ENCODE measurements around the gene TMEM45A. TPM values are rescaled to one million over a fixed set of nuclear protein-coding genes. Genes with fewer than 3 reads are reported as not detected.
A peak's percentile ranks its signal among the peaks of the same experiment; 100 is the strongest.

The TMEM45A gene
- total RNA-seq, 4 donors from 2014 or later: 189 to 746 (median 494) TPM

DNA sequence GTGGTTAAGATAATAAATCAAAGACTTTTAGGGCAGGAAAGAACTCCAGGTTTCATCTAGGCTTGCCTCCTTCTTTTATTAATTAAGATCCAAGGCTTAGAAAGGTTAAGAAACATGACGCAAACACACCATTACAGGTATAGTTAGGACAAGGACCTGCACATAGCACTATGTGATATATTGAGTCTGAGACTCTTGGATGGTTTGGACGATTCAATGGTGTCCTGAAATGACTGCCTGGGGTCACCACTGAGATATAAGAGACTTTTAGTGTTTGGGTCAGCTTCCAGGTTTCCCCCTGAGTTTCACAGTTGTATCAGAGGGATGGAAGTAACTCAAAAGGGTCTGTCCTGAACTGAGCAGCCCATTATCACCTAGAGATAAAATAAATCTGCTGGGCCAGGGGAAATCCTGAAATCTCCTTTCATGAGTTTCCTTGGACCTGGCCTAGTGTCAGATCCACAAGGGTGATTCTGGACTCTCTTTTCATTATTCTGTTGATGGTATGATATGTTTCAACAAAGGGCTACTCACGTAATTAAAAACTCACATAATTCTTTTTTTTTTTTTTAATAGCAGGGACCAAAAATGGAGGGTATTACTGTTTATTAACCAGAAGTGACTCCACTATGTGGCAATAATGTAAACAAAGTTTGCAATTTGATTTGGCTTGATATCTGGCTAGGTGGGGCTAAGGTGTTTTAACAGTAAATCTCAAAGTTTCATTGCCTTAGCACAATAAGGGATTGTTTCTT lies 61.4 kb downstream of the TMEM45A start:
- no peak for TF ChIP-seq POLR2A (IDR thresholded peaks at IDR 0.05)
- TF ChIP-seq POLR2AphosphoS5 (IDR thresholded peaks at IDR 0.05): no peak
- no peak for TF ChIP-seq EP300 (IDR thresholded peaks at IDR 0.05)
- TF ChIP-seq, protein P1, sequence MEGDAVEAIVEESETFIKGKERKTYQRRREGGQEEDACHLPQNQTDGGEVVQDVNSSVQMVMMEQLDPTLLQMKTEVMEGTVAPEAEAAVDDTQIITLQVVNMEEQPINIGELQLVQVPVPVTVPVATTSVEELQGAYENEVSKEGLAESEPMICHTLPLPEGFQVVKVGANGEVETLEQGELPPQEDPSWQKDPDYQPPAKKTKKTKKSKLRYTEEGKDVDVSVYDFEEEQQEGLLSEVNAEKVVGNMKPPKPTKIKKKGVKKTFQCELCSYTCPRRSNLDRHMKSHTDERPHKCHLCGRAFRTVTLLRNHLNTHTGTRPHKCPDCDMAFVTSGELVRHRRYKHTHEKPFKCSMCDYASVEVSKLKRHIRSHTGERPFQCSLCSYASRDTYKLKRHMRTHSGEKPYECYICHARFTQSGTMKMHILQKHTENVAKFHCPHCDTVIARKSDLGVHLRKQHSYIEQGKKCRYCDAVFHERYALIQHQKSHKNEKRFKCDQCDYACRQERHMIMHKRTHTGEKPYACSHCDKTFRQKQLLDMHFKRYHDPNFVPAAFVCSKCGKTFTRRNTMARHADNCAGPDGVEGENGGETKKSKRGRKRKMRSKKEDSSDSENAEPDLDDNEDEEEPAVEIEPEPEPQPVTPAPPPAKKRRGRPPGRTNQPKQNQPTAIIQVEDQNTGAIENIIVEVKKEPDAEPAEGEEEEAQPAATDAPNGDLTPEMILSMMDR (IDR thresholded peaks at IDR 0.05): no peak
- no peak overlapping the region for H3K27ac ChIP-seq
- H3K4me1 ChIP-seq: peaks cover 12% of the 10 kb centered on the region
- WGBS: 85% methylated on average over 3 of the region's 3 CpGs
- H3K4me3 ChIP-seq: no peak overlapping the region
- no peaks in the 10 kb centered on the region for H3K9me3 ChIP-seq
- no peaks in the 10 kb centered on the region for H3K36me3 ChIP-seq
- DNase-seq (ENCODE audit: low spot score in 2 of 2): no peak
- H3K27me3 ChIP-seq: no peaks in the 10 kb centered on the region

DNA sequence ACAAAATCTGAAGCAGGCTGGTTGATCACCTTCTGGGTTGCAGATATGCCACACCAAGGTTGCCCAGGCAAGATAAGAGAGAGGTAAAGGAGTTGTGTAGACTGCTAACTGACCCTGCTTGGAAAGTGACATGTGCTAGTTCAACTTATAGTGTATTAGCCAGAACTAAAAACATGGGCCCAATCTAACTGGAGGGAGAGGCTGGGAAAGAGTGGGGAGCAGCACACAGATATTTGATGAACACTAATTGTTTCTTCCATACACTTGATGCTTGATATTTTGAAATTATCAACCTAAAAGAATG lies 61.9 kb downstream of the TMEM45A start:
- no peak overlapping the region for H3K4me3 ChIP-seq
- TF ChIP-seq, protein P1 (IDR thresholded peaks at IDR 0.05): no peak
- no peak for TF ChIP-seq POLR2A (IDR thresholded peaks at IDR 0.05)
- no peak for TF ChIP-seq EP300 (IDR thresholded peaks at IDR 0.05)
- no peak for TF ChIP-seq POLR2AphosphoS5 (IDR thresholded peaks at IDR 0.05)

DNA sequence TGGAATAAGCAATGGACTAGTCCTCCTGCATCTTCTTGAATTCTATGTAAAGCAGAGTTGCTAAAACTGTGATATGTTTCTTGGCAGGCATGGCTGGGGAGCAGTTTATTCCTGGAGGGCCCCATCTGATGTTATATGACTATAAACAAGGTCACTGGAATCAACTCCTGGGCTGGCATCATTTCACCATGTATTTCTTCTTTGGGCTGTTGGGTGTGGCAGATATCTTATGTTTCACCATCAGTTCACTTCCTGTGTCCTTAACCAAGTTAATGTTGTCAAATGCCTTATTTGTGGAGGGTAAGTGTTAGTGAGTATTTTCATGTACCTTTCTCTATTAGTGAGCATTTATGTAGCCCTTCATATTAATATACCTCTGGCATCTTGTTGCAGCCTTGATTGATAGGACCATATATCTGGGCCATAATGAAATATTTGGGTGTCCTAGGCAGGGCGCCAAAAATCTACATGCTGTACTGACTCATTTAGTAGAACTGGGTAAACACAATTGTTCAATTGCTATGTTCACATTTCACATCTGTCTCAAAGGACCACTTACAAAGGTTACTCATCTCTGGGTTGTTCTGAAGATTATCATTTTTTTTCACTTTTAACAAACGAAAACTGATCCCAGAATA lies 64.4 kb downstream of the TMEM45A start:
- Histone ChIP-seq H3K27me3 (no peaks in the 10 kb centered on the region), H3K27ac (peak overlapping the region; percentile 1), H3K9me3 (no peaks in the 10 kb centered on the region), H3K4me3 (no peak overlapping the region), H3K36me3 (no peaks in the 10 kb centered on the region), H3K4me1 (peaks cover 27% of the 10 kb centered on the region)
- WGBS: 56% methylated on average over 2 of the region's 2 CpGs
- TF ChIP-seq POLR2A (IDR thresholded peaks at IDR 0.05): no peak
- no peak for TF ChIP-seq EP300 (IDR thresholded peaks at IDR 0.05)
- TF ChIP-seq POLR2AphosphoS5 (IDR thresholded peaks at IDR 0.05): no peak
- TF ChIP-seq, protein P1 (IDR thresholded peaks at IDR 0.05): no peak
- DNase-seq (ENCODE audit: low spot score in 2 of 2): no peak

More for the DNA sequence above, 61.9 kb downstream of the TMEM45A start:
- peaks cover 12% of the 10 kb centered on the region for H3K4me1 ChIP-seq
- H3K27me3 ChIP-seq: no peaks in the 10 kb centered on the region
- H3K9me3 ChIP-seq: no peaks in the 10 kb centered on the region
- DNase-seq (ENCODE audit: low spot score in 2 of 2): no peak
- H3K36me3 ChIP-seq: no peaks in the 10 kb centered on the region
- H3K27ac ChIP-seq: no peak overlapping the region

DNA sequence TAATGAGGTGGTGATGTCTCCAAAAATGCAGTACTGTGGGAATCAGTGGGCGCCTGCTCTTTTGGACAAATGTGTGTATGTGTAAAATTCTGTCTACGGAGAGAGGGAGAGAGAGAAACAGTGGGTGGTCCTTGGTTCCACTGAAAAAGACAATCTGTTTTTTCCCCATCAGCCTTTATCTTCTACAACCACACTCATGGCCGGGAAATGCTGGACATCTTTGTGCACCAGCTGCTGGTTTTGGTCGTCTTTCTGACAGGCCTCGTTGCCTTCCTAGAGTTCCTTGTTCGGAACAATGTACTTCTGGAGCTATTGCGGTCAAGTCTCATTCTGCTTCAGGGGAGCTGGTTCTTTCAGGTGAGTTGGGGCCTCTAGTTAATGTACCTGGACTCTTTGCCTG lies 65.8 kb downstream of the TMEM45A start:
- WGBS: 94% methylated on average over 7 of the region's 7 CpGs

DNA sequence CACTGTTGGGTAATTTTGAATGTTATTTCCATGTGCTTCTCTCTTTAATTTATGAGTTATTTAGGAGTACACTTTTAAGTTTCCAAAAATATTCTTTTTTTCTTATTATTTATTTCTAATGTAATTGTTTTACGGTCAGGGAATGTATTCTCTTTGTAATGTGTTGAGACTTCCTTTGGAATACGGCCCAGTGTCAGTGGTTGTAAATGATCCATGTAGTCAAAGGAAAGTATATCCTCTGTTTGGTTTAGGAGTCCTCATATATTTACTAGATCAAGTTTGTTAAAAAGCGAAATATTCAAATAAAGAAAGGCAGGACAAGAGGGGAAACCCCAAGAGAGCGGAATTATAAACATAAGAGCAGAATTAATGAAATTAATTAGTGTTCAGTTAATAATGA lies 68.0 kb downstream of the TMEM45A start:
- H3K9me3 ChIP-seq: no peaks in the 10 kb centered on the region
- H3K4me1 ChIP-seq: peaks cover 46% of the 10 kb centered on the region
- TF ChIP-seq POLR2AphosphoS5 (IDR thresholded peaks at IDR 0.05) (no peak), EP300 (IDR thresholded peaks at IDR 0.05) (no peak), POLR2A (IDR thresholded peaks at IDR 0.05) (no peak)
- TF ChIP-seq, protein P1 (IDR thresholded peaks at IDR 0.05): no peak
- no peak overlapping the region for H3K27ac ChIP-seq
- no peaks in the 10 kb centered on the region for H3K36me3 ChIP-seq
- 81% methylated on average over 4 of the region's 4 CpGs for WGBS
- no peak for DNase-seq (ENCODE audit: low spot score in 2 of 2)
- H3K4me3 ChIP-seq: no peak overlapping the region
- no peaks in the 10 kb centered on the region for H3K27me3 ChIP-seq

More for the DNA sequence above, 65.8 kb downstream of the TMEM45A start:
- H3K27me3 ChIP-seq: no peaks in the 10 kb centered on the region
- H3K4me3 ChIP-seq: no peak overlapping the region
- H3K9me3 ChIP-seq: no peaks in the 10 kb centered on the region
- H3K27ac ChIP-seq: no peak overlapping the region
- H3K36me3 ChIP-seq: no peaks in the 10 kb centered on the region
- TF ChIP-seq POLR2AphosphoS5 (IDR thresholded peaks at IDR 0.05) (no peak), POLR2A (IDR thresholded peaks at IDR 0.05) (no peak), EP300 (IDR thresholded peaks at IDR 0.05) (no peak)
- TF ChIP-seq, protein P1 (IDR thresholded peaks at IDR 0.05): no peak
- no peak for DNase-seq (ENCODE audit: low spot score in 2 of 2)
- H3K4me1 ChIP-seq: peaks cover 41% of the 10 kb centered on the region

Data from suprapubic skin (tissue), 4 donors.